Neural cell (in vitro differentiated cells): ENCODE measurements around the gene RFC5. TPM values are rescaled to one million over a fixed set of nuclear protein-coding genes. Genes with fewer than 3 reads are reported as not detected.

ENCODE experiments used
- H2AFZ ChIP-seq: fragments of 200-600, 300-800 bp; sonication (generic), shearing (Covaris generic); 2 replicates; pipeline ENCODE4 v1.6.0; 2014; ENCODE audit warnings: low read depth, mild to moderate bottlenecking, antibody characterized with exemption, low read length, moderate library complexity
- H3F3A ChIP-seq: fragments of 200-600 bp; shearing (Covaris generic); 2 replicates; pipeline ENCODE4 v1.6.1; 2016; ENCODE audit warnings: mild to moderate bottlenecking, moderate library complexity, mixed read lengths, antibody characterized with exemption, low read length; ENCODE audit not compliant: insufficient read depth, poor library complexity, severe bottlenecking
- H3K27ac ChIP-seq: fragments of 200-600, 300-800 bp; sonication (generic), shearing (Covaris generic); 2 replicates; pipeline ENCODE4 v1.5.1; 2014; ENCODE audit warnings: mild to moderate bottlenecking, low read length, moderate library complexity
- H3K27me3 ChIP-seq: fragments of 300-800, 200-600 bp; sonication (generic), shearing (Covaris generic); 2 replicates; pipeline ENCODE4 v1.6.0; 2014; ENCODE audit warnings: mild to moderate bottlenecking, low read depth, low read length, moderate library complexity; ENCODE audit not compliant: insufficient read depth
- H3K36me3 ChIP-seq: fragments of 300-800, 200-600 bp; sonication (generic), shearing (Covaris generic); 2 replicates; pipeline ENCODE4 v1.5.1; 2014; ENCODE audit warnings: mild to moderate bottlenecking, antibody characterized with exemption, low read length, moderate library complexity; ENCODE audit not compliant: insufficient read depth
- H3K4me2 ChIP-seq: fragments of 300-800, 200-600 bp; sonication (generic), shearing (Covaris generic); 2 replicates; pipeline ENCODE4 v1.6.0; 2014; ENCODE audit warnings: mild to moderate bottlenecking, low read length
- H3K4me3 ChIP-seq: fragments of 300-800, 200-600 bp; sonication (generic), shearing (Covaris generic); 2 replicates; pipeline ENCODE4 v1.5.1; 2014; ENCODE audit warnings: mild to moderate bottlenecking, low read length, moderate library complexity
- H3K79me2 ChIP-seq: fragments of 200-600 bp; shearing (Covaris generic); replicated peaks from 2 replicates; pipeline ENCODE4 v1.6.0; 2014; ENCODE audit warnings: mild to moderate bottlenecking, low read length, moderate library complexity; ENCODE audit not compliant: insufficient read depth
- H3K9ac ChIP-seq: fragments of 300-800, 200-600 bp; sonication (generic), shearing (Covaris generic); 2 replicates; pipeline ENCODE4 v1.6.1; 2016; ENCODE audit warnings: mild to moderate bottlenecking, low read length, mixed read lengths
- H3K9me2 ChIP-seq: fragments of 200-600 bp; shearing (Covaris generic); 2 replicates; pipeline ENCODE4 v1.6.1; 2016; ENCODE audit warnings: mild to moderate bottlenecking, low read length, mixed read lengths; ENCODE audit not compliant: insufficient read depth
- H3K9me3 ChIP-seq: fragments of 200-600, 300-800 bp; sonication (generic), shearing (Covaris generic); 2 replicates; pipeline ENCODE4 v1.6.1; 2016; ENCODE audit warnings: mild to moderate bottlenecking, mixed run types, low read length, moderate library complexity, mixed read lengths
- H4K20me1 ChIP-seq: fragments of 200-600 bp; shearing (Covaris generic); 2 replicates; pipeline ENCODE4 v1.6.1; 2016; ENCODE audit warnings: mild to moderate bottlenecking, mixed run types; ENCODE audit not compliant: insufficient read depth
- CTCF ChIP-seq: fragments of 450-650 bp; IDR thresholded peaks from 2 replicates; pipeline ENCODE4 v1.5.1; 2014; ENCODE audit warnings: antibody characterized with exemption, mild to moderate bottlenecking, moderate library complexity; ENCODE audit not compliant: poor library complexity, severe bottlenecking
- EP300 ChIP-seq: fragments of 450-650 bp; conservative IDR thresholded peaks from 2 replicates; pipeline ENCODE4 v1.6.1; 2014; ENCODE audit warnings: antibody characterized with exemption, mild to moderate bottlenecking, moderate library complexity; ENCODE audit not compliant: poor library complexity, severe bottlenecking
- EZH2 ChIP-seq: fragments of 200-600, 300-800 bp; shearing (Covaris generic), sonication (generic); IDR thresholded peaks from 2 replicates; pipeline ENCODE4 v1.6.1; 2014; ENCODE audit warnings: antibody characterized with exemption, low read length, borderline replicate concordance, mild to moderate bottlenecking; ENCODE audit not compliant: insufficient read depth, poor library complexity, severe bottlenecking
- MXI1 ChIP-seq: fragments of 450-650 bp; conservative IDR thresholded peaks from 2 replicates; pipeline ENCODE4 v1.6.1; 2014; ENCODE audit warnings: antibody characterized with exemption, mild to moderate bottlenecking; ENCODE audit not compliant: poor library complexity, severe bottlenecking
- POLR2AphosphoS5 ChIP-seq: IDR thresholded peaks from 2 replicates; pipeline ENCODE4 v1.6.1; 2012
- RAD21 ChIP-seq: fragments of 450-650 bp; conservative IDR thresholded peaks from 2 replicates; pipeline ENCODE4 v1.6.1; 2014; ENCODE audit warnings: antibody characterized with exemption, mild to moderate bottlenecking, moderate library complexity
- REST ChIP-seq: IDR thresholded peaks from 2 replicates; pipeline ENCODE4 v1.6.1; 2012; ENCODE audit warnings: borderline replicate concordance
- SMC3 ChIP-seq: fragments of 450-650 bp; conservative IDR thresholded peaks from 2 replicates; pipeline ENCODE4 v1.6.1; 2014; ENCODE audit warnings: antibody characterized with exemption, mild to moderate bottlenecking, moderate library complexity; ENCODE audit not compliant: poor library complexity
- TAF1 ChIP-seq: IDR thresholded peaks from 2 replicates; pipeline ENCODE4 v1.6.1; 2012; ENCODE audit warnings: low read depth
- polyA plus RNA-seq: library from polyadenylated mRNA; depleted of rRNA; stranded (reverse); fragments of >200 nt; gene quantifications from 2 replicates; pipeline ENCODE4 v1.2.3, GENCODE V29; 2014

RFC5 gene
- polyA plus RNA-seq, 1 donor from 2014 or later = 39.4 TPM

GRCh38 chr12:118022728-118023109 is 6.2 kb downstream of the RFC5 start:
- Histone ChIP-seq H3K36me3 (no peaks in the 10 kb centered on the region), H3K9me2 (no peaks in the 10 kb centered on the region), H3K9me3 (no peaks in the 10 kb centered on the region), H3K27me3 (no peaks in the 10 kb centered on the region), H2AFZ (no peak overlapping the region), H3K27ac (no peak overlapping the region), H3K9ac (no peak overlapping the region), H3K4me3 (no peak overlapping the region), H4K20me1 (no peaks in the 10 kb centered on the region), H3K79me2 (peaks cover 5% of the 10 kb centered on the region), H3K4me2 (no peak overlapping the region), H3F3A (no peaks in the 10 kb centered on the region)
- TF ChIP-seq POLR2AphosphoS5 (no peak), TAF1 (no peak), MXI1 (no peak), EZH2 (no peak), EP300 (no peak), REST (no peak), RAD21 (no peak), CTCF (no peak), SMC3 (no peak)

DNA sequence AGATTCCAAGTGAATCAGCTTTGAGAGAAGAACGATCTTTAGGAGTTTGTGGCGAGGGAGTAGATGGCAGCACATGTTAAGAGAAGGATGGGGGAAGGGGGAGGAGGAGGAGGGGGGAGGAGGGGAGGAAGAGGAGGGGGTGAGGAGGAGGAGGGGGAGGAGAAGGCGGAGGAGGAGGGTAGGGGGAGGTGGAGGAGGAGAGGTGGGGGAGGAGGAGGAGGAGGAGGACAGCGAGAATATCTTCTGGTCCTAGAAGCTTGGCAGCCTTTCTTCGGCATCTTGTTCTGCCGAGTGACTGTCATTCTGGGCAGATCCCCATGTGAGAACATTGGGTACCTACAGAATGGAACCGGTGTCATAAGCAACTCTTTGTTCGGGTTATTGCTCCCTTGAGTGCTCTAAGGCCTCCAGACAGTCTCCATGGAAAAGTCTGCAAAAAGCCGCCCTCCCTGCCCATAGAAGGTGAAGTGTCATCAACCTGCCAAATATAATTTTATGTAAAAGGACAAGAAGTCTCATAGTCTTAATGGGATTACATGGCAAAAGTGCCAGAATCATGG is 6.9 kb downstream of the RFC5 start:
- Histone ChIP-seq H3K36me3 (no peaks in the 10 kb centered on the region), H3K4me2 (no peak overlapping the region), H3K9me3 (no peaks in the 10 kb centered on the region), H3K27me3 (no peaks in the 10 kb centered on the region), H2AFZ (no peak overlapping the region), H3K27ac (no peak overlapping the region), H3K9me2 (no peaks in the 10 kb centered on the region), H4K20me1 (no peaks in the 10 kb centered on the region), H3F3A (no peaks in the 10 kb centered on the region), H3K4me3 (no peak overlapping the region), H3K9ac (no peak overlapping the region), H3K79me2 (no peaks in the 10 kb centered on the region)
- TF ChIP-seq TAF1 = no peak
- no peak for TF ChIP-seq POLR2AphosphoS5
- no peak for TF ChIP-seq CTCF
- TF ChIP-seq REST = no peak
- TF ChIP-seq EZH2 = no peak
- TF ChIP-seq EP300 = no peak
- no peak for TF ChIP-seq SMC3
- TF ChIP-seq MXI1 = no peak
